Mesenchymal stem cell (in vitro differentiated cells and primary cell): Measurements from ENCODE around the gene RTKN.
A peak's percentile ranks its signal among the peaks of the same experiment; 100 is the strongest.

Experiments used
- DNase-seq: peaks from one replicate; pipeline ENCODE4 v3.0.0-alpha.2; 2013
- H2AFZ ChIP-seq: one replicate; pipeline ENCODE4 v1.6.1; 2013; ENCODE audit warnings: low read depth, mild to moderate bottlenecking, control low read depth, inconsistent platforms, low read length, moderate library complexity
- H2AK5ac ChIP-seq: 2 replicates; pipeline ENCODE4 v1.6.1; 2013; ENCODE audit warnings: low read length, moderate library complexity, mild to moderate bottlenecking, inconsistent platforms; ENCODE audit not compliant: severe bottlenecking
- H2BK120ac ChIP-seq: one replicate; pipeline ENCODE4 v1.6.1; 2013; ENCODE audit warnings: low read depth, mild to moderate bottlenecking, inconsistent platforms, low read length, moderate library complexity
- H2BK12ac ChIP-seq, 2 experiments: one replicate each; pipeline ENCODE4 v1.6.1; 2013; ENCODE audit warnings: inconsistent platforms in 2 of 2, low read length in 2 of 2, mild to moderate bottlenecking in 2 of 2, moderate library complexity in 2 of 2, control low read depth in 1 of 2
- H2BK15ac ChIP-seq: one replicate; pipeline ENCODE4 v1.6.1; 2013; ENCODE audit warnings: mild to moderate bottlenecking, low read depth, inconsistent platforms; ENCODE audit not compliant: poor library complexity, severe bottlenecking
- H2BK5ac ChIP-seq: 2 replicates; pipeline ENCODE4 v1.6.1; 2013; ENCODE audit warnings: low read depth, mild to moderate bottlenecking, low read length, control low read depth, inconsistent platforms; ENCODE audit not compliant: poor library complexity, severe bottlenecking
- H3K14ac ChIP-seq, 2 experiments: one replicate each; pipeline ENCODE4 v1.6.1; 2013; ENCODE audit warnings: inconsistent platforms in 2 of 2, low read length in 2 of 2, control low read depth in 1 of 2, mild to moderate bottlenecking in 1 of 2, moderate library complexity in 1 of 2
- H3K18ac ChIP-seq, 2 experiments: one replicate each; pipeline ENCODE4 v1.6.1; 2013; ENCODE audit warnings: inconsistent platforms in 2 of 2, low read length in 2 of 2, control low read depth in 1 of 2, low read depth in 1 of 2, mild to moderate bottlenecking in 1 of 2
- H3K23ac ChIP-seq, 2 experiments: one replicate each; pipeline ENCODE4 v1.6.1; 2013; ENCODE audit warnings: inconsistent platforms in 2 of 2, low read length in 2 of 2, mild to moderate bottlenecking in 2 of 2, moderate library complexity in 2 of 2, control low read depth in 1 of 2
- H3K27ac ChIP-seq: 2 replicates; pipeline ENCODE4 v1.5.1; 2013; ENCODE audit warnings: mild to moderate bottlenecking, moderate library complexity, low read length, control low read depth, inconsistent platforms; ENCODE audit not compliant: poor library complexity, severe bottlenecking
- H3K27me3 ChIP-seq, 2 experiments: 2 replicates each; pipeline versions ENCODE4 v1.6.1 to v1.7.0; 2013; ENCODE audit warnings: low read length in 2 of 2, mild to moderate bottlenecking in 2 of 2, moderate library complexity in 2 of 2, control low read depth in 1 of 2, inconsistent platforms in 1 of 2; ENCODE audit not compliant: control insufficient read depth in 1 of 2, insufficient read depth in 1 of 2
- H3K36me3 ChIP-seq, 2 experiments: 2 replicates each; pipeline versions ENCODE4 v1.6.1 to v1.7.0; 2013; ENCODE audit warnings: low read length in 2 of 2, control low read depth in 1 of 2, inconsistent platforms in 1 of 2, low read depth in 1 of 2, mild to moderate bottlenecking in 1 of 2; ENCODE audit not compliant: insufficient read depth in 2 of 2, control insufficient read depth in 1 of 2
- H3K4ac ChIP-seq, 2 experiments: one replicate each; pipeline ENCODE4 v1.6.1; 2013; ENCODE audit warnings: inconsistent platforms in 2 of 2, low read length in 2 of 2, mild to moderate bottlenecking in 2 of 2, moderate library complexity in 2 of 2, control low read depth in 1 of 2, low read depth in 1 of 2
- H3K4me1 ChIP-seq: 2 replicates; pipeline ENCODE4 v1.6.1; 2013; ENCODE audit warnings: low read depth, low read length, control low read depth; ENCODE audit not compliant: control insufficient read depth, insufficient read depth
- H3K4me2 ChIP-seq: 2 replicates; pipeline ENCODE4 v1.6.1; 2013; ENCODE audit warnings: low read length, mild to moderate bottlenecking, inconsistent platforms; ENCODE audit not compliant: poor library complexity, severe bottlenecking
- H3K4me3 ChIP-seq, 2 experiments: 2 replicates each; pipeline versions ENCODE4 v1.5.1 to v1.7.0; 2013; ENCODE audit warnings: low read length in 2 of 2, mild to moderate bottlenecking in 2 of 2, control low read depth in 1 of 2, low read depth in 1 of 2; ENCODE audit not compliant: insufficient read depth in 1 of 2
- H3K79me1 ChIP-seq: replicated peaks from 2 replicates; pipeline ENCODE4 v1.6.1; 2013; ENCODE audit warnings: mild to moderate bottlenecking, control low read depth, low read length, inconsistent platforms; ENCODE audit not compliant: poor library complexity, severe bottlenecking
- H3K9ac ChIP-seq: 2 replicates; pipeline ENCODE4 v1.7.0; 2013; ENCODE audit warnings: mild to moderate bottlenecking, low read length, moderate library complexity
- H3K9me3 ChIP-seq: 2 replicates; pipeline ENCODE4 v1.7.0; 2013; ENCODE audit warnings: mild to moderate bottlenecking, low read length; ENCODE audit not compliant: control insufficient read depth
- H4K8ac ChIP-seq: one replicate; pipeline ENCODE4 v1.6.1; 2013; ENCODE audit warnings: inconsistent platforms, mild to moderate bottlenecking, low read length, moderate library complexity
- H4K91ac ChIP-seq: one replicate; pipeline ENCODE4 v1.6.1; 2013; ENCODE audit warnings: mild to moderate bottlenecking, low read length, inconsistent platforms
- WGBS: methylation state at CpG from one replicate; pipeline ENCODE4 v1.1.7; 2013; ENCODE audit warnings: mixed read lengths; 5-methylcytosine and 5-hydroxymethylcytosine counted together

The RTKN gene

DNA sequence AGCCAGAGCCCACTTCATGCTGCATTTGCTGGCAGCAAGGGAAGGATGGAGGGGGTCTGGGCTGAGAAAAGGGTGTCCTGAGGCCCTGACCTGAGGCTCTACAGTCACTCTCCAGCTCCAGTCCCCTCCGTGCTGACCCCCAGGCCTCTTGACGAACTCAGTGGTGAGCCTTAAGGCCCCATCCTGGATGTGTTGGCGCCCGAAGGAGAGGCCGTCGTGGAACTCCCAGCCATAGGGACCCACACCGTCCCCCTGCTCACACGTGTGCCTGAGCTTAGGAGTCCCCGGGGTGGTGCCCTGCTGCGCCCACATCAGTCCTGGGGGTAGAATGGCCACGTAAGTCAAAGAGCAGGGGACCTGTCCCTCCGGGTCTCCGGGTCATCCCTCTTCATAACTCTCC lies 22.7 kb upstream of the RTKN start:
- no peak overlapping the region for H2BK5ac ChIP-seq
- peak overlapping the region; percentile 46 to 62 for H3K4ac ChIP-seq
- no peak overlapping the region for H3K27ac ChIP-seq
- H3K79me1 ChIP-seq, result peaks cover 30% of the 10 kb centered on the region
- H2BK12ac ChIP-seq, result no peak overlapping the region
- H3K9ac ChIP-seq, result peak overlapping the region; percentile 94
- H3K18ac ChIP-seq, result peak overlapping the region in 1 of 2 experiments; percentile 40
- H2AFZ ChIP-seq, result no peak overlapping the region
- peaks cover 7% of the 10 kb centered on the region for H3K4me1 ChIP-seq
- peaks cover 27 to 28% of the 10 kb centered on the region in 2 experiments for H3K36me3 ChIP-seq
- no peak overlapping the region for H3K14ac ChIP-seq
- 4% methylated on average over 13 of the region's 13 CpGs for WGBS
- no peak overlapping the region for H2BK120ac ChIP-seq
- H2BK15ac ChIP-seq, result no peak overlapping the region
- peak overlapping the region; percentile 20 to 93 for H3K23ac ChIP-seq
- H2AK5ac ChIP-seq, result peak overlapping the region; percentile 16
- peak overlapping the region; percentile 75 for H3K4me2 ChIP-seq
- H3K4me3 ChIP-seq, result peak overlapping the region; percentile 90 to 96
- peak overlapping the region; percentile 22 for H4K91ac ChIP-seq
- no peaks in the 10 kb centered on the region for H3K9me3 ChIP-seq
- H3K27me3 ChIP-seq, result no peaks in the 10 kb centered on the region
- no peak for DNase-seq
- H4K8ac ChIP-seq, result peak overlapping the region; percentile 85

DNA sequence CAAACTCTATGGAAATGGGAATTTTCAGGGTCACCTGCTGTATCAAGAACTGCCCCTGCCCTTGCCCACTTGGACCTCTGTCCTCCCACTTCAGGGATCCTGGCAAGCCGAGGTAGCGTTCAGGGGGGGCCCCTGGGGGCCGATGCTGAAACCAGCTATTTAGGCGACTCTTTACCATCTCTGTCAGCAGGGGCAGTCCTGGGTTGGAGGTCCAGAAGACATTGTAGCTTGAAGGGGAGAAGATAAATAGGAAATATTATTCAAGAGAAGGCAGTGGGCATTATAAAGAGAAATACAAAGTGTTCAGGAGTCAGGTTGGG lies 21.0 kb upstream of the RTKN start:
- Histone ChIP-seq H3K27me3 (no peaks in the 10 kb centered on the region), H3K4ac (no peak overlapping the region), H3K18ac (no peak overlapping the region), H3K23ac (no peak overlapping the region), H3K9me3 (no peaks in the 10 kb centered on the region), H3K4me3 (no peak overlapping the region), H3K4me1 (peaks cover 8% of the 10 kb centered on the region), H3K4me2 (no peak overlapping the region), H2BK5ac (no peak overlapping the region), H2AFZ (no peak overlapping the region), H3K36me3 (peaks cover 27 to 28% of the 10 kb centered on the region in 2 experiments), H2AK5ac (no peak overlapping the region), H2BK12ac (no peak overlapping the region), H3K14ac (no peak overlapping the region), H4K91ac (no peak overlapping the region), H4K8ac (no peak overlapping the region), H2BK120ac (no peak overlapping the region), H3K27ac (no peak overlapping the region), H3K9ac (peak overlapping the region; percentile 7), H3K79me1 (peaks cover 33% of the 10 kb centered on the region), H2BK15ac (no peak overlapping the region)
- DNase-seq, result no peak
- 94% methylated on average over 4 of the region's 4 CpGs for WGBS

DNA sequence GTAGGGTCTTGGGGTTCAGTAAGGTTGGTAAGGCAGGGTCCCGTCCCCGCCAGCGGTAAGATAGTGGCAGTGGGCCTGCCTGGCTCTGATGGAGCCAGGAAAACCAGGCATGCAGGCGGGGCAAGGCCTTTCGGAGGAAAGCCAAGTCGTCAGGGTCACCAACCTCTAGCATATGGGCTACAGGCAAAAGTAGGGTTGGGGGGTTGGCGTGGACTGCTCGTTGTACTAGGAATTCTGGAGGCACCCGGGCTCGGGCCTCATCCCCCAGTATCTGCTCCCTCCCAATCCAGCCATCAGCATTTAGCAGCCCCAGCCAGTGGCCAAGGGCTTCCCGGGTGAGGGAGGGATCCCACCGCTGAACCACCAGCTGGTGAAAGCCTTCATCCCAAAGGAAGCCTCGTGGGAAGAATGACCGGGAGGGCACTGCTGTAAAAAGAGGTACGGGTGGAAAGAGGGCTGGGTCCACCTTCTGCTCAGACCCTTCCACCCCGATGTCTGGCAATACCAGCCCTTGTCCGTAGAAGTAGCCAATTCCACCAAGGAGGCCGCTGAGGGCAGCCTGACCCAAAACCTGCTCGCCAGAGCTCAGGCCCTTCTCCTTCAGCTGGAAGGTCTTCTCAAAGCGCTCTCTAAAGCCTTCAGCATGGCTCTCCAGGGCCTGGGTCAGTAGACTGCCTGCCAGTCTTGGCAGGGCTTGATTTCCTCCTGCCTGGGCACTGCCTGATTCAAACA lies 20.5 kb upstream of the RTKN start:
- no peak overlapping the region for H3K4me3 ChIP-seq
- H3K9me3 ChIP-seq, result no peaks in the 10 kb centered on the region
- no peak overlapping the region for H3K23ac ChIP-seq
- H2BK5ac ChIP-seq, result no peak overlapping the region
- peak overlapping the region in 1 of 2 experiments; percentile 3 for H2BK12ac ChIP-seq
- H2BK15ac ChIP-seq, result no peak overlapping the region
- H3K18ac ChIP-seq, result no peak overlapping the region
- no peak overlapping the region for H4K8ac ChIP-seq
- no peak for DNase-seq
- 98% methylated on average over 19 of the region's 20 CpGs for WGBS
- no peak overlapping the region for H3K27ac ChIP-seq
- no peak overlapping the region for H2AK5ac ChIP-seq
- no peak overlapping the region for H2AFZ ChIP-seq
- H3K9ac ChIP-seq, result no peak overlapping the region
- H3K36me3 ChIP-seq, result peaks cover 27 to 28% of the 10 kb centered on the region in 2 experiments
- peaks cover 8% of the 10 kb centered on the region for H3K4me1 ChIP-seq
- no peak overlapping the region for H4K91ac ChIP-seq
- no peak overlapping the region for H2BK120ac ChIP-seq
- H3K27me3 ChIP-seq, result no peaks in the 10 kb centered on the region
- H3K14ac ChIP-seq, result no peak overlapping the region
- H3K79me1 ChIP-seq, result peaks cover 33% of the 10 kb centered on the region
- no peak overlapping the region for H3K4me2 ChIP-seq
- H3K4ac ChIP-seq, result no peak overlapping the region

DNA sequence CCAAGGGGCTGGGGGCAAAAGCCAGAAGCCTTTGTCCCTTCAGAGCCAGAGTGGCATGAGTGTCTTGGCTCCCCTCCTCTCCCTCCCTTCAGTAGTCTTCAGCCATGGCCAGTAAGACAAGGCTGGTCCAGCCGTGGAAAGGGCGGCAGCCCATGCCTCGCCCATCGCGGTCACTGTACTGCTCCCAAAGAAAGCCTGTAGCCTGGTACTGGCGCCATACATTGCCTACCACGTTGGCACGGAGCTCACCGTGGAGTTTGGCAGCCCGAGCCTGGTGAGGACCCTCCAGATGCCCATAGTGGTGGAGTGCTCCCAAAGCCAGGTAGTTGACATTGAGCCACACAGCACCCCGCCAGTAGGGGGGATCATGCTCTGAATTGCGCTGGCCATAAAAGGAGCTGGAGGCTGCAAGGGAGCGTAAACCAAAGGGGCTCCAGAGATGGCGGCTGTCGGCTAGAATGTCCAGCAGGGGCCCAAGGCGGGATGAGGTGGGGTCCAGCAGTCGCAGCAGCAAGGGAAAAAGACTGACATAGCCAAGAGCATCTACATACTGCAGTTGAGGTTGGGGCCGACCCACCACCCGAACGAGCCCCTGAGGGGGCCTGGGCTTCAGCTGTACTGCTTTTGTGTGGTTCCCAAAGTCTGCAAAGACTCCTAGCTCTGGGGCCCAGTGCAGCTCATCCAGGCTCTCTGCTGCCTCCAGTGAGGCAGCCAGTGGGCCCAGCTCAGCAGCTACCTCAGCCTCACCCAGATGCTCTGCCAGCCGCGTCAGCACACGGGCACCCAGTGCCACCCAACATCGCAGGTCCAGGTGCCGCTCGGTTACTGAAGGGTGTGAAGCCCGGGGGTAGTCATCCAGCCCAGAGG lies 19.7 kb upstream of the RTKN start:
- Histone ChIP-seq H3K18ac (no peak overlapping the region), H3K4me1 (peaks cover 8% of the 10 kb centered on the region), H4K91ac (no peak overlapping the region), H2AFZ (no peak overlapping the region), H2BK15ac (no peak overlapping the region), H3K27me3 (no peaks in the 10 kb centered on the region), H3K4me3 (peak overlapping the region in 1 of 2 experiments; percentile 6), H2BK120ac (no peak overlapping the region), H3K14ac (no peak overlapping the region), H3K4me2 (no peak overlapping the region), H2AK5ac (no peak overlapping the region), H2BK12ac (no peak overlapping the region), H3K79me1 (peaks cover 33% of the 10 kb centered on the region), H2BK5ac (no peak overlapping the region), H3K4ac (no peak overlapping the region), H3K23ac (no peak overlapping the region), H3K9me3 (no peaks in the 10 kb centered on the region), H3K9ac (no peak overlapping the region), H3K27ac (no peak overlapping the region), H3K36me3 (peaks cover 27 to 31% of the 10 kb centered on the region in 2 experiments), H4K8ac (no peak overlapping the region)
- DNase-seq, result no peak
- WGBS, result 97% methylated on average over 27 of the region's 27 CpGs
